Liver (tissue), 9 donors: ENCODE measurements around the gene WDR82. TPM values are rescaled to one million over a fixed set of nuclear protein-coding genes. Genes with fewer than 3 reads are reported as not detected.

Source experiments
- DNase-seq: peaks from one replicate; pipeline ENCODE4 v3.0.0-alpha.2; 2017; ENCODE audit warnings: low spot score
- H3K27ac ChIP-seq, 2 donors: one replicate each; pipeline ENCODE4 v1.7.0; 2013; ENCODE audit warnings: inconsistent platforms in 2 of 2, low read length in 2 of 2, control low read depth in 1 of 2, low read depth in 1 of 2, mild to moderate bottlenecking in 1 of 2
- H3K27me3 ChIP-seq, 4 donors: one replicate each; pipeline versions ENCODE4 v1.6.1 to v1.7.0; 2013; ENCODE audit warnings: low read length in 3 of 4, inconsistent platforms in 1 of 4, mild to moderate bottlenecking in 1 of 4, moderate library complexity in 1 of 4; ENCODE audit not compliant: control insufficient read depth in 4 of 4, insufficient read depth in 4 of 4
- H3K36me3 ChIP-seq, 4 donors: one replicate each; pipeline versions ENCODE4 v1.6.1 to v1.7.0; 2013; ENCODE audit warnings: low read length in 3 of 4, mild to moderate bottlenecking in 3 of 4, low read depth in 1 of 4, moderate library complexity in 1 of 4; ENCODE audit not compliant: control insufficient read depth in 4 of 4, insufficient read depth in 3 of 4
- H3K4me1 ChIP-seq, 4 donors: one replicate each; pipeline versions ENCODE4 v1.6.1 to v1.7.0; 2013; ENCODE audit warnings: low read length in 3 of 4, mild to moderate bottlenecking in 3 of 4, moderate library complexity in 1 of 4; ENCODE audit not compliant: control insufficient read depth in 4 of 4, insufficient read depth in 4 of 4
- H3K4me3 ChIP-seq, 3 donors: one replicate each; pipeline versions ENCODE4 v1.6.1 to v1.7.0; 2013; ENCODE audit warnings: low read length in 3 of 3, control low read depth in 1 of 3, low read depth in 1 of 3, mild to moderate bottlenecking in 1 of 3
- H3K9ac ChIP-seq, 2 donors: one replicate each; pipeline ENCODE4 v1.7.0; 2013; ENCODE audit warnings: low read length in 2 of 2, mild to moderate bottlenecking in 2 of 2, moderate library complexity in 2 of 2, control low read depth in 1 of 2, low read depth in 1 of 2
- H3K9me3 ChIP-seq, 4 donors: one replicate each; pipeline versions ENCODE4 v1.6.1 to v1.7.0; 2013; ENCODE audit warnings: low read length in 3 of 4; ENCODE audit not compliant: control insufficient read depth in 4 of 4
- ATF3 ChIP-seq: IDR thresholded peaks from 2 replicates; pipeline ENCODE4 v1.6.1; 2016; ENCODE audit warnings: antibody characterized with exemption
- CTCF ChIP-seq: fragments of 150-350 bp; IDR thresholded peaks from 2 replicates; pipeline ENCODE4 v1.5.1; 2017; ENCODE audit warnings: improper control_type of control experiment, low read depth, low read length; ENCODE audit not compliant: missing input control
- EGR1 ChIP-seq, 2 donors: IDR thresholded peaks; 2 replicates each; pipeline ENCODE4 v1.6.1; 2016 to 2018; ENCODE audit warnings: antibody characterized with exemption in 2 of 2, low read depth in 2 of 2
- FOXA1 ChIP-seq: IDR thresholded peaks from 2 replicates; pipeline ENCODE4 v1.6.1; 2016; ENCODE audit warnings: antibody characterized with exemption
- FOXA2 ChIP-seq: IDR thresholded peaks from 2 replicates; pipeline ENCODE4 v1.6.1; 2016; ENCODE audit warnings: antibody characterized with exemption
- GABPA ChIP-seq, 2 donors: IDR thresholded peaks in 1 of 2; conservative IDR thresholded peaks in 1 of 2; 2 replicates each; pipeline ENCODE4 v1.6.1; 2016; ENCODE audit warnings: antibody characterized with exemption in 2 of 2, mild to moderate bottlenecking in 1 of 2, moderate library complexity in 1 of 2
- HNF4A ChIP-seq, 2 donors: conservative IDR thresholded peaks; 2 replicates each; pipeline ENCODE4 v1.6.1; 2016; ENCODE audit warnings: antibody characterized with exemption in 2 of 2, mild to moderate bottlenecking in 2 of 2
- HNF4G ChIP-seq: IDR thresholded peaks from 2 replicates; pipeline ENCODE4 v1.6.1; 2016; ENCODE audit warnings: antibody characterized with exemption
- JUND ChIP-seq, 2 donors: IDR thresholded peaks; 2 replicates each; pipeline ENCODE4 v1.6.1; 2016; ENCODE audit warnings: antibody characterized with exemption in 2 of 2
- MAX ChIP-seq: IDR thresholded peaks from 2 replicates; pipeline ENCODE4 v1.6.1; 2016; ENCODE audit warnings: antibody characterized with exemption
- NR2F2 ChIP-seq: IDR thresholded peaks from 2 replicates; pipeline ENCODE4 v1.6.1; 2016; ENCODE audit warnings: antibody characterized with exemption
- RAD21 ChIP-seq, 2 donors: IDR thresholded peaks; 2 replicates each; pipeline ENCODE4 v1.6.1; 2016; ENCODE audit warnings: antibody characterized with exemption in 2 of 2, mild to moderate bottlenecking in 2 of 2
- REST ChIP-seq: IDR thresholded peaks from 2 replicates; pipeline ENCODE4 v1.6.1; 2016; ENCODE audit warnings: antibody characterized with exemption, mild to moderate bottlenecking
- RXRA ChIP-seq, 2 donors: IDR thresholded peaks; 2 replicates each; pipeline ENCODE4 v1.6.1; 2017 to 2018; ENCODE audit warnings: antibody characterized with exemption in 2 of 2, mild to moderate bottlenecking in 1 of 2
- SP1 ChIP-seq: IDR thresholded peaks from 2 replicates; pipeline ENCODE4 v1.6.1; 2018; ENCODE audit warnings: antibody characterized with exemption, mild to moderate bottlenecking
- TAF1 ChIP-seq: conservative IDR thresholded peaks from 2 replicates; pipeline ENCODE4 v1.6.1; 2016; ENCODE audit warnings: antibody characterized with exemption, mild to moderate bottlenecking
- YY1 ChIP-seq: IDR thresholded peaks from 2 replicates; pipeline ENCODE4 v1.6.1; 2016; ENCODE audit warnings: antibody characterized with exemption, mild to moderate bottlenecking
- WGBS: extraction: QIAGEN DNeasy Blood & Tissue Kit; methylation state at CpG from one replicate; pipeline ENCODE4 v1.1.7; 2013; 5-methylcytosine and 5-hydroxymethylcytosine counted together
- polyA plus RNA-seq, 2 donors: library from polyadenylated mRNA; stranded (reverse) in 1 of 2; unstranded in 1 of 2; fragments of 200-250 nt in 1 of 2; fragments of >200 nt in 1 of 2; fragmentation: Nextera tagmentation in 1 of 2; extraction: Ambion mirVana in 1 of 2; gene quantifications; one replicate each; pipeline versions ENCODE4 v1.2.1 to v1.2.3, GENCODE V29; 2013 to 2015
- total RNA-seq, 2 donors: library from RNA; depleted of rRNA; stranded (reverse); fragments of >200 nt; gene quantifications; one replicate each; pipeline ENCODE4 v1.2.3, GENCODE V29; 2014
- donor health status: healthy.
- donor health status: healthy.
- donor health status: healthy.
- donor health status: healthy.
- donor health status: healthy.

WDR82 gene
- total and polyA plus RNA-seq, 4 donors, result 4.3 to 44.3 (median 25.5) TPM

GRCh38 chr3:52256622-52257021, 21.8 kb downstream of the WDR82 start:
- 94% methylated on average over 4 of the region's 4 CpGs for WGBS
- H3K9me3 ChIP-seq, result no peaks in the 10 kb centered on the region
- peaks cover 21 to 78% (median 69%) of the 10 kb centered on the region in 4 donors for H3K36me3 ChIP-seq

GRCh38 chr3:52256159-52256558, 22.3 kb downstream of the WDR82 start:
- Histone ChIP-seq H3K27me3 (no peaks in the 10 kb centered on the region), H3K9ac (no peak overlapping the region), H3K4me3 (no peak overlapping the region), H3K36me3 (peaks cover 21 to 76% (median 67%) of the 10 kb centered on the region in 4 donors), H3K4me1 (no peaks in the 10 kb centered on the region), H3K27ac (no peak overlapping the region), H3K9me3 (no peaks in the 10 kb centered on the region)
- WGBS, result 78% methylated on average over 3 of the region's 3 CpGs
- TF ChIP-seq YY1 (no peak), GABPA (IDR thresholded peaks at IDR 0.05 in 1 of 2, conservative IDR thresholded peaks at IDR 0.05 in 1 of 2) (no peak), RAD21 (IDR thresholded peaks at IDR 0.05) (no peak), HNF4A (conservative IDR thresholded peaks at IDR 0.05) (no peak), MAX (no peak), HNF4G (no peak), FOXA1 (no peak), RXRA (IDR thresholded peaks at IDR 0.05) (no peak), NR2F2 (no peak), SP1 (no peak)
- no peak for DNase-seq

More at GRCh38 chr3:52256622-52257021, 21.8 kb downstream of the WDR82 start:
- Histone ChIP-seq H3K4me3 (no peak overlapping the region), H3K27me3 (no peaks in the 10 kb centered on the region), H3K27ac (no peak overlapping the region), H3K4me1 (no peaks in the 10 kb centered on the region), H3K9ac (no peak overlapping the region)
- no peak for DNase-seq
- no peak for TF ChIP-seq FOXA2
- no peak for TF ChIP-seq FOXA1
- TF ChIP-seq RAD21 (IDR thresholded peaks at IDR 0.05), result no peak
- no peak for TF ChIP-seq JUND (IDR thresholded peaks at IDR 0.05)
- TF ChIP-seq YY1, result no peak
- TF ChIP-seq HNF4A (conservative IDR thresholded peaks at IDR 0.05), result no peak
- no peak for TF ChIP-seq SP1
- no peak for TF ChIP-seq RXRA (IDR thresholded peaks at IDR 0.05)
- no peak for TF ChIP-seq CTCF
- no peak for TF ChIP-seq REST
- no peak for TF ChIP-seq TAF1
- no peak for TF ChIP-seq EGR1 (IDR thresholded peaks at IDR 0.05; ENCODE audit: low read depth in 2 of 2)
- no peak for TF ChIP-seq ATF3
- no peak for TF ChIP-seq MAX
